ENCODE results near the gene RPP40. TPM values are rescaled to one million over a fixed set of nuclear protein-coding genes. Genes with fewer than 3 reads are reported as not detected.

The RPP40 gene
- total RNA-seq, 1 experiment from 2014 or later: 34.8 TPM

- intact Hi-C loops (cut with micrococcal nuclease): no loop called here
- peaks cover 6% of the 10 kb centered on the region for H3K4me1 Mint-ChIP-seq (ENCODE audit: insufficient read depth, unreplicated experiment)
- H3K27ac Mint-ChIP-seq (ENCODE audit: low read depth, unreplicated experiment): no peak overlapping the region
- H3K27me3 Mint-ChIP-seq (ENCODE audit: insufficient read depth, unreplicated experiment): no peaks in the 10 kb centered on the region
- H3K36me3 Mint-ChIP-seq (ENCODE audit: insufficient read depth, unreplicated experiment): peaks cover 35% of the 10 kb centered on the region
- BruUV-seq (replicated peaks): no TSS peak
- CTCF ChIA-PET: interaction anchor here (0.6 to 0.7 kb wide), 2 partner anchors 135 to 182 kb away, joined by 3 to 5 read pairs; no protein-coding TSS in a partner anchor
- TF ChIP-seq, protein P1, sequence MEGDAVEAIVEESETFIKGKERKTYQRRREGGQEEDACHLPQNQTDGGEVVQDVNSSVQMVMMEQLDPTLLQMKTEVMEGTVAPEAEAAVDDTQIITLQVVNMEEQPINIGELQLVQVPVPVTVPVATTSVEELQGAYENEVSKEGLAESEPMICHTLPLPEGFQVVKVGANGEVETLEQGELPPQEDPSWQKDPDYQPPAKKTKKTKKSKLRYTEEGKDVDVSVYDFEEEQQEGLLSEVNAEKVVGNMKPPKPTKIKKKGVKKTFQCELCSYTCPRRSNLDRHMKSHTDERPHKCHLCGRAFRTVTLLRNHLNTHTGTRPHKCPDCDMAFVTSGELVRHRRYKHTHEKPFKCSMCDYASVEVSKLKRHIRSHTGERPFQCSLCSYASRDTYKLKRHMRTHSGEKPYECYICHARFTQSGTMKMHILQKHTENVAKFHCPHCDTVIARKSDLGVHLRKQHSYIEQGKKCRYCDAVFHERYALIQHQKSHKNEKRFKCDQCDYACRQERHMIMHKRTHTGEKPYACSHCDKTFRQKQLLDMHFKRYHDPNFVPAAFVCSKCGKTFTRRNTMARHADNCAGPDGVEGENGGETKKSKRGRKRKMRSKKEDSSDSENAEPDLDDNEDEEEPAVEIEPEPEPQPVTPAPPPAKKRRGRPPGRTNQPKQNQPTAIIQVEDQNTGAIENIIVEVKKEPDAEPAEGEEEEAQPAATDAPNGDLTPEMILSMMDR (IDR thresholded peaks at IDR 0.05; ENCODE audit: unreplicated experiment): no peak
- no peak overlapping the region for H3K4me3 Mint-ChIP-seq (ENCODE audit: unreplicated experiment)
- DNase-seq (ENCODE audit: unreplicated experiment): no peak
- H3K9me3 Mint-ChIP-seq (ENCODE audit: unreplicated experiment): no peaks in the 10 kb centered on the region
- POLR2A ChIA-PET: no interaction called here
Observed at GRCh38 chr6:4953440-4953839, 50.4 kb downstream of the RPP40 start.

DNA sequence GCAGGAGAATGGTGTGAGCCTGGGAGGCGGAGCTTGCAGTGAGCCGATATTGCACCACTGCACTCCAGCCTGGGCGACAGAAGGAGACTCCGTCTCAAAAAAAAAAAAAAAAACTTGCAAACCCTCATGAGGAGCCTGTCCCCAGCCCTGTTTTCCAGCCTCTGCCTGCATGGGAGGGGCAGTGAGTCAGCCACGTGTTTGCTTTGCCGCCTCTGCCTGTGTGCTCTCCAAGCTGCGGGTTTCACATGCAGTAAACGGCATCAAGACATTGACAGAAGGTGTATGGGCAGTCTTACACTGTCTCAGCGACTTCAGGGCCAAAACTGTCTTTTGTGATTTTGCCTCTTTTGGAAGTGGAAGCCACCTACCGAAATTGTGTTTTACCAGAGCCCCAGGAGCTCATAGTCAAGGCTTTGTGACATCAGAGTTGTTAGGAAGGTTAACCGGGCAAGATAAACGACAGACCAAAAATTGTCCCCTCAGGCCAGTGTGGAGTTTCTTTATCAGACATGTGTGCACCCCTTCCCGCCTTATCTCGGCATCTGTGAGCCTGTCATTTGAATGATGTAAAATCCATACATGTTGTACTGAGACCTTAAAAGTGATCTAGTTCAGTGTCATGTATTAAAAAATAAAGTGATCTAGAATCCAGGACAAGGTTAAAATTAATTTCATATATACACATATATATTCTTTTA, 52.9 kb downstream of the RPP40 start:
- TF ChIP-seq, protein P1 (IDR thresholded peaks at IDR 0.05; ENCODE audit: unreplicated experiment): no peak
- ChIA-PET CTCF (interaction anchor here (1.1 kb wide), 1 partner anchor 39 kb away, joined by 3 read pairs; no protein-coding TSS in a partner anchor), POLR2A (interaction anchor here (0.7 to 1.9 kb wide), 3 partner anchors 9 to 150 kb away, joined by 3 to 7 read pairs (median 3); no protein-coding TSS in a partner anchor)
- DNase-seq (ENCODE audit: unreplicated experiment): peak; percentile 79
- intact Hi-C loops (cut with micrococcal nuclease): no loop called here
- Mint-ChIP-seq H3K27ac (ENCODE audit: low read depth, unreplicated experiment) (peak overlapping the region; percentile 19), H3K4me1 (ENCODE audit: insufficient read depth, unreplicated experiment) (peaks cover 6% of the 10 kb centered on the region), H3K9me3 (ENCODE audit: unreplicated experiment) (no peaks in the 10 kb centered on the region), H3K4me3 (ENCODE audit: unreplicated experiment) (no peak overlapping the region), H3K27me3 (ENCODE audit: insufficient read depth, unreplicated experiment) (no peaks in the 10 kb centered on the region), H3K36me3 (ENCODE audit: insufficient read depth, unreplicated experiment) (peaks cover 46% of the 10 kb centered on the region)
- BruUV-seq (replicated peaks): no TSS peak

DNA sequence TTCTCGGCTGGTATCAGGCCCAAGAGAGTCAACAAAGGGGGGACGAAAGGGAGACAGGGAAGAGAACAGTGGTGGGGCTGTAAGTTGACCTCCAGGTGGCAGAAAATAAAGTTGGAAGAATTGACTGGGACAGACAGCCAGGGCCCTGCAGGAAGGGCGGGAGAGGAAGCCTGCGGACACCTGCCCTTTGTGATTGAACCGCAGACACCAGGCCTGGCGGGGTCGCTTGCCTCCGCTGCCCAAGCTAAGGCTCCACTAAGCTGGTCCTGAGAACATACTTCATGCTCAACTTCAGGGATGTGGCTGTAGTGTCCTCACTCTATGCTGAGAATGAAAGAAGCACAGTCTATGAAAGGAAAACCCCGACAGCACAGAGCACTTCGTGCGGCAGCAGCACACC, 53.8 kb downstream of the RPP40 start:
- Mint-ChIP-seq H3K9me3 (ENCODE audit: unreplicated experiment) (no peaks in the 10 kb centered on the region), H3K4me3 (ENCODE audit: unreplicated experiment) (no peak overlapping the region), H3K36me3 (ENCODE audit: insufficient read depth, unreplicated experiment) (peaks cover 46% of the 10 kb centered on the region), H3K4me1 (ENCODE audit: insufficient read depth, unreplicated experiment) (peaks cover 6% of the 10 kb centered on the region), H3K27ac (ENCODE audit: low read depth, unreplicated experiment) (no peak overlapping the region), H3K27me3 (ENCODE audit: insufficient read depth, unreplicated experiment) (no peaks in the 10 kb centered on the region)
- intact Hi-C loops (cut with micrococcal nuclease): no loop called here
- TF ChIP-seq, protein P1 (IDR thresholded peaks at IDR 0.05; ENCODE audit: unreplicated experiment): no peak
- POLR2A ChIA-PET: interaction anchor here (0.7 to 1.9 kb wide), 3 partner anchors 8 to 150 kb away, joined by 3 to 7 read pairs (median 3); no protein-coding TSS in a partner anchor
- CTCF ChIA-PET: no interaction called here
- BruUV-seq (replicated peaks): no TSS peak
- DNase-seq (ENCODE audit: unreplicated experiment): no peak

GRCh38 chr6:4948781-4949450, 54.9 kb downstream of the RPP40 start:
- TF ChIP-seq, protein P1 (IDR thresholded peaks at IDR 0.05; ENCODE audit: unreplicated experiment): no peak
- ChIA-PET POLR2A (interaction anchor here (0.8 kb wide), 1 partner anchor 12 kb away, joined by 3 read pairs; no protein-coding TSS in a partner anchor), CTCF (no interaction called here)
- Mint-ChIP-seq H3K4me1 (ENCODE audit: insufficient read depth, unreplicated experiment) (peaks cover 11% of the 10 kb centered on the region), H3K27ac (ENCODE audit: low read depth, unreplicated experiment) (no peak overlapping the region), H3K27me3 (ENCODE audit: insufficient read depth, unreplicated experiment) (no peaks in the 10 kb centered on the region), H3K9me3 (ENCODE audit: unreplicated experiment) (no peaks in the 10 kb centered on the region), H3K36me3 (ENCODE audit: insufficient read depth, unreplicated experiment) (peaks cover 39% of the 10 kb centered on the region), H3K4me3 (ENCODE audit: unreplicated experiment) (no peak overlapping the region)
- no TSS peak for BruUV-seq (replicated peaks)
- no peak for DNase-seq (ENCODE audit: unreplicated experiment)
- intact Hi-C loops (cut with micrococcal nuclease): no loop called here

All from MCF 10A (cell line).